Endothelial cell of umbilical vein (primary cell): ENCODE data around the gene RIC1. TPM values are rescaled to one million over a fixed set of nuclear protein-coding genes. Genes with fewer than 3 reads are reported as not detected.

Source experiments
- BruUV-seq: library from RNA; stranded (reverse); fragments of 400-500 nt; replicated peaks from 2 replicates; lab custom pipeline; 2021; lab: Mats Ljungman, UMichigan
- CTCF ChIA-PET: fragments of 300-600, 350-600 bp; sonication (Branson Sonifier 250); formaldehyde crosslinking; loops from one replicate; lab custom pipeline; 2021; ENCODE audit warnings: antibody characterized with exemption, inconsistent platforms; lab: Charles Lee
- POLR2A ChIA-PET: fragments of 300-600, 350-600 bp; sonication (Branson Sonifier 250); formaldehyde crosslinking; loops from one replicate; lab custom pipeline; 2021; ENCODE audit warnings: antibody characterized with exemption, inconsistent platforms; lab: Charles Lee
- DNase-seq: peaks from one replicate; pipeline ENCODE4 v3.0.0-alpha.2; 2011; ENCODE audit warnings: low read depth, low spot score
- FAIRE-seq: peaks from 2 replicates; lab custom pipeline; 2011; peaks lifted over from hg19 to GRCh38; lab: Jason Lieb, UNC
- H2AFZ ChIP-seq: 2 replicates; pipeline ENCODE4 v1.6.0; 2012; ENCODE audit warnings: low read depth, low read length, control low read depth, inconsistent platforms
- H3K27ac ChIP-seq: 2 replicates; pipeline ENCODE4 v1.5.1; 2011; ENCODE audit warnings: low read depth, mild to moderate bottlenecking, control low read depth, low read length, moderate library complexity; ENCODE audit not compliant: insufficient read depth
- H3K27me3 ChIP-seq, 2 experiments: 2 replicates each; pipeline versions ENCODE4 v1.6.0 to v1.6.1; 2011; ENCODE audit warnings: low read length in 2 of 2, mixed read lengths in 1 of 2; ENCODE audit not compliant: control insufficient read depth in 2 of 2, insufficient read depth in 2 of 2
- H3K36me3 ChIP-seq, 2 experiments: 2 replicates in 1 of 2; 3 replicates in 1 of 2; pipeline ENCODE4 v1.5.1; 2011; ENCODE audit warnings: low read length in 2 of 2, mild to moderate bottlenecking in 1 of 2, moderate library complexity in 1 of 2; ENCODE audit not compliant: control insufficient read depth in 2 of 2, insufficient read depth in 2 of 2; ENCODE audit errors: extremely low read depth in 1 of 2
- H3K4me1 ChIP-seq: 3 replicates; pipeline ENCODE4 v1.5.1; 2011; ENCODE audit warnings: mild to moderate bottlenecking, low read length; ENCODE audit not compliant: control insufficient read depth, insufficient read depth; ENCODE audit errors: extremely low read depth
- H3K4me2 ChIP-seq: 2 replicates; pipeline ENCODE4 v1.6.1; 2011; ENCODE audit warnings: low read length, control low read depth, mixed read lengths; ENCODE audit not compliant: insufficient read depth
- H3K4me3 ChIP-seq, 3 experiments: fragments of 200-600 bp in 1 of 3; sonication (generic), shearing (Covaris generic) in 1 of 3; replicated peaks in 1 of 3; 2 replicates each; pipeline ENCODE4 v1.5.1; 2011 to 2016; ENCODE audit warnings: control low read depth in 3 of 3, low read length in 3 of 3, mild to moderate bottlenecking in 2 of 3, inconsistent platforms in 1 of 3, low read depth in 1 of 3, moderate library complexity in 1 of 3; ENCODE audit not compliant: insufficient read depth in 1 of 3
- H3K79me2 ChIP-seq: 2 replicates; pipeline ENCODE4 v1.6.0; 2012; ENCODE audit warnings: low read length, inconsistent platforms; ENCODE audit not compliant: control insufficient read depth, insufficient read depth
- H3K9ac ChIP-seq: replicated peaks from 2 replicates; pipeline ENCODE3; 2011; ENCODE audit warnings: low read length, control low read depth; ENCODE audit not compliant: insufficient read depth; ENCODE audit errors: extremely low read depth
- H3K9me1 ChIP-seq: replicated peaks from 3 replicates; pipeline ENCODE4 v1.6.0; 2011; ENCODE audit warnings: mild to moderate bottlenecking, low read length; ENCODE audit not compliant: control insufficient read depth, insufficient read depth; ENCODE audit errors: extremely low read depth
- H3K9me3 ChIP-seq: replicated peaks from 2 replicates; pipeline ENCODE4 v1.5.1; 2012; ENCODE audit warnings: low read length, inconsistent platforms; ENCODE audit not compliant: control insufficient read depth, insufficient read depth
- H4K20me1 ChIP-seq: replicated peaks from 2 replicates; pipeline ENCODE3; 2011; ENCODE audit warnings: mild to moderate bottlenecking, low read length; ENCODE audit not compliant: control insufficient read depth, insufficient read depth; ENCODE audit errors: extremely low read depth
- EZH2 ChIP-seq: IDR thresholded peaks from 2 replicates; pipeline ENCODE4 v1.6.1; 2012; ENCODE audit warnings: borderline replicate concordance, low read depth, mild to moderate bottlenecking, moderate library complexity, low read length, inconsistent platforms; ENCODE audit not compliant: severe bottlenecking
- FOS ChIP-seq: IDR thresholded peaks from 2 replicates; pipeline ENCODE4 v1.6.1; 2011; ENCODE audit warnings: mild to moderate bottlenecking, low read length, moderate library complexity, borderline replicate concordance; ENCODE audit not compliant: insufficient read depth
- GATA2 ChIP-seq: IDR thresholded peaks from 2 replicates; pipeline ENCODE4 v1.7.0; 2011; ENCODE audit warnings: low read depth, mild to moderate bottlenecking, moderate library complexity, mixed read lengths, low read length; ENCODE audit not compliant: insufficient read length, insufficient read depth
- JUN ChIP-seq: IDR thresholded peaks from 2 replicates; pipeline ENCODE4 v1.6.1; 2011; ENCODE audit warnings: borderline replicate concordance, low read depth; ENCODE audit not compliant: insufficient read length, insufficient read depth
- MYC ChIP-seq: IDR thresholded peaks from one replicate; pipeline ENCODE4 v1.6.1; 2011; ENCODE audit warnings: mild to moderate bottlenecking, low read depth, low read length
- POLR2A ChIP-seq: IDR thresholded peaks from 2 replicates; pipeline ENCODE4 v1.6.1; 2012; ENCODE audit warnings: low read depth, mild to moderate bottlenecking, control low read depth, low read length
- POLR2AphosphoS5 ChIP-seq: IDR thresholded peaks from 2 replicates; pipeline ENCODE4 v1.6.1; 2012; ENCODE audit warnings: low read depth, mild to moderate bottlenecking, control low read depth, low read length, moderate library complexity; ENCODE audit not compliant: insufficient read depth
- dilution Hi-C: fragments of 300-500 bp; cut with MboI; formaldehyde crosslinking; loops from one replicate; pipeline ENCODE4 v1.15.0; 2019; ENCODE audit warnings: low sequenced_read_pairs; ENCODE audit not compliant: extremely low pct_ligation_motif_present
- intact Hi-C: fragments of 100-400 bp; cut with micrococcal nuclease; formaldehyde crosslinking; loops from one replicate; pipeline ENCODE4 v1.10.0; 2022
- polyA plus RNA-seq, 4 experiments: library from polyadenylated mRNA; depleted of rRNA in 3 of 4; stranded (reverse) in 3 of 4; unstranded in 1 of 4; fragments of >200 nt; gene quantifications; 2 replicates each; pipeline versions ENCODE4 v1.2.1 to v1.2.3, GENCODE V29; 2011 to 2012; ENCODE audit warnings: missing spikeins in 1 of 4
- total RNA-seq: library from RNA; stranded (reverse); gene quantifications from 2 replicates; pipeline ENCODE4 v1.2.3, GENCODE V29; 2021
- TF ChIP-seq, protein P1 (sequence below): IDR thresholded peaks from 2 replicates; pipeline ENCODE4 v1.6.1; 2011; ENCODE audit not compliant: insufficient read depth, insufficient read length
- TF ChIP-seq, protein P2 (sequence below), 2 donors: IDR thresholded peaks; 1 replicate in 1 of 2; 2 replicates in 1 of 2; pipeline ENCODE4 v1.5.1; 2011; ENCODE audit warnings: low read length in 2 of 2, mild to moderate bottlenecking in 2 of 2, moderate library complexity in 2 of 2, control low read depth in 1 of 2, inconsistent platforms in 1 of 2, low read depth in 1 of 2; ENCODE audit not compliant: insufficient read depth in 1 of 2; ENCODE audit errors: extremely low read depth in 1 of 2

Gene RIC1
- total and polyA plus RNA-seq, 2 donors (not counting 3 experiments of a cell fraction or from before 2014, with no cell fraction given): 14.0 to 23.5 TPM

DNA sequence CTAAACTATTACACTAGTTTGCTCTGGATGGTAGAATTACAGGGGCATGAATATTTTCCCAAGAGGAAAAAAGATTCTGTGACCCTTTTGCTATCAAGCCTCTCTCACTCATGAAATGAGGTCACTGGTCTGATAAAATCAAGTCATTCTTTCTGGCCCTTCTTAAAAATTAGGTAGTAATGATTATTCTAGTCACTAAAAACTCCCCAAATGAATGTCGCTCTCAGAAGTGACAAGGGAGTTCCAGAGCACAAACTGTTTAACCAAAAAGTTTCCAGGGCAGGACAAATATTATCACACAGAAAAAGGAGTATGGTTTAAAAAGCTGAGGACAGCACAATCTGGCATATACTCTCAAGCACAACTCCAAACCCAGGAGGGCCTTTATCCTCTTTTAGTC is 191.5 kb downstream of the RIC1 start:
- CTCF ChIA-PET: interaction anchor here (1.0 to 2.1 kb wide), 2 partner anchors 9 to 13 kb away, joined by 3 to 7 read pairs; partner anchors contain the start of gene ERMP1
- DNase-seq (no peak), FAIRE-seq (no peak)
- dilution Hi-C loops (no loop called here), intact Hi-C loops (no loop called here)
- BruUV-seq: no TSS peak
- H3K9me1 ChIP-seq: no peaks in the 10 kb centered on the region
- H3K9ac ChIP-seq: no peak overlapping the region
- no peaks in the 10 kb centered on the region for H3K9me3 ChIP-seq
- peaks cover 0 to 3% of the 10 kb centered on the region in 2 experiments for H3K36me3 ChIP-seq
- POLR2A ChIA-PET: no interaction called here
- no peaks in the 10 kb centered on the region for H4K20me1 ChIP-seq
- TF ChIP-seq, protein P1, sequence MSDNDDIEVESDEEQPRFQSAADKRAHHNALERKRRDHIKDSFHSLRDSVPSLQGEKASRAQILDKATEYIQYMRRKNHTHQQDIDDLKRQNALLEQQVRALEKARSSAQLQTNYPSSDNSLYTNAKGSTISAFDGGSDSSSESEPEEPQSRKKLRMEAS: no peak
- no peak for TF ChIP-seq FOS
- TF ChIP-seq JUN: no peak
- TF ChIP-seq EZH2: no peak
- no peak for TF ChIP-seq GATA2
- TF ChIP-seq MYC: no peak
- TF ChIP-seq POLR2A: no peak
- TF ChIP-seq POLR2AphosphoS5: no peak
- H3K4me2 ChIP-seq: no peak overlapping the region
- H3K27me3 ChIP-seq: no peaks in the 10 kb centered on the region
- no peak overlapping the region for H2AFZ ChIP-seq
- H3K4me3 ChIP-seq: no peak overlapping the region
- no peaks in the 10 kb centered on the region for H3K79me2 ChIP-seq
- no peak overlapping the region for H3K27ac ChIP-seq
- H3K4me1 ChIP-seq: no peaks in the 10 kb centered on the region

DNA sequence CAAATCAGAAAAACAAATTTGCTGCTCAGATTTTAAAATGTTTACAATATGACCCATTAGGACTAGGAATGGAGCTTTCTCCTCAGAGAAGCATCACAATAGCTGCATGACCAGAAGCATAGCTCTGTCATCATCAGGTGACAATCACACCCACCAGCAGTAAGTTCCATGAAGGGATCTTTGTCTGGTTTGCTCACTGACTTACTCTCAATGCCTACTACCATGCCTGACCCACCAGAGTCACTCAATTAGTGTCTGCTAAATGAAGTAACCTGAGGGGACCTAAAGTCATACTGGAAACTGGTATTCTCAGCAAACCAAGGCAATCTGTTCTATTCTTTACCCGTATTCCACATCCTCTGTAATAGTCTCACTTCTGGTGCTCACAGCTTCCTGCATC is 196.3 kb downstream of the RIC1 start:
- H3K36me3 ChIP-seq: peaks cover 0 to 3% of the 10 kb centered on the region in 2 experiments
- H3K4me1 ChIP-seq: no peaks in the 10 kb centered on the region
- no peak overlapping the region for H3K4me2 ChIP-seq
- no peak for TF ChIP-seq FOS
- TF ChIP-seq POLR2A: no peak
- no peak for TF ChIP-seq MYC
- TF ChIP-seq, protein P1: no peak
- no peak for TF ChIP-seq GATA2
- no peak for TF ChIP-seq POLR2AphosphoS5
- TF ChIP-seq JUN: no peak
- TF ChIP-seq, protein P2, sequence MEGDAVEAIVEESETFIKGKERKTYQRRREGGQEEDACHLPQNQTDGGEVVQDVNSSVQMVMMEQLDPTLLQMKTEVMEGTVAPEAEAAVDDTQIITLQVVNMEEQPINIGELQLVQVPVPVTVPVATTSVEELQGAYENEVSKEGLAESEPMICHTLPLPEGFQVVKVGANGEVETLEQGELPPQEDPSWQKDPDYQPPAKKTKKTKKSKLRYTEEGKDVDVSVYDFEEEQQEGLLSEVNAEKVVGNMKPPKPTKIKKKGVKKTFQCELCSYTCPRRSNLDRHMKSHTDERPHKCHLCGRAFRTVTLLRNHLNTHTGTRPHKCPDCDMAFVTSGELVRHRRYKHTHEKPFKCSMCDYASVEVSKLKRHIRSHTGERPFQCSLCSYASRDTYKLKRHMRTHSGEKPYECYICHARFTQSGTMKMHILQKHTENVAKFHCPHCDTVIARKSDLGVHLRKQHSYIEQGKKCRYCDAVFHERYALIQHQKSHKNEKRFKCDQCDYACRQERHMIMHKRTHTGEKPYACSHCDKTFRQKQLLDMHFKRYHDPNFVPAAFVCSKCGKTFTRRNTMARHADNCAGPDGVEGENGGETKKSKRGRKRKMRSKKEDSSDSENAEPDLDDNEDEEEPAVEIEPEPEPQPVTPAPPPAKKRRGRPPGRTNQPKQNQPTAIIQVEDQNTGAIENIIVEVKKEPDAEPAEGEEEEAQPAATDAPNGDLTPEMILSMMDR (IDR thresholded peaks at IDR 0.05; ENCODE audit: extremely low read depth in 1 of 2, insufficient read depth in 1 of 2, low read depth in 1 of 2, low read length in 2 of 2): no peak
- ChIA-PET POLR2A (no interaction called here), CTCF (interaction anchor here (1.4 kb wide), 2 partner anchors 8 to 26 kb away, joined by 3 to 4 read pairs; no protein-coding TSS in a partner anchor)
- no peaks in the 10 kb centered on the region for H3K27me3 ChIP-seq
- intact Hi-C loops (no loop called here), dilution Hi-C loops (no loop called here)
- no peaks in the 10 kb centered on the region for H3K9me1 ChIP-seq
- FAIRE-seq (no peak), DNase-seq (no peak)
- no peak overlapping the region for H3K4me3 ChIP-seq
- no peaks in the 10 kb centered on the region for H4K20me1 ChIP-seq
- no peaks in the 10 kb centered on the region for H3K9me3 ChIP-seq
- H3K9ac ChIP-seq: no peak overlapping the region
- no peak overlapping the region for H2AFZ ChIP-seq
- BruUV-seq: no TSS peak
- H3K27ac ChIP-seq: no peak overlapping the region
- H3K79me2 ChIP-seq: no peaks in the 10 kb centered on the region
